Neural cell (in vitro differentiated cells): ENCODE data around the gene INHBC.

Source experiments
- RAD21 ChIP-seq: fragments of 450-650 bp; conservative IDR thresholded peaks from 2 replicates; pipeline ENCODE4 v1.6.1; 2014; ENCODE audit warnings: antibody characterized with exemption, mild to moderate bottlenecking, moderate library complexity
- TF ChIP-seq, protein P1 (sequence below): fragments of 450-650 bp; IDR thresholded peaks from 2 replicates; pipeline ENCODE4 v1.5.1; 2014; ENCODE audit warnings: antibody characterized with exemption, mild to moderate bottlenecking, moderate library complexity; ENCODE audit not compliant: poor library complexity, severe bottlenecking
- TF ChIP-seq, protein P2 (sequence below): IDR thresholded peaks from 2 replicates; pipeline ENCODE4 v1.6.1; 2012; ENCODE audit warnings: borderline replicate concordance

DNA sequence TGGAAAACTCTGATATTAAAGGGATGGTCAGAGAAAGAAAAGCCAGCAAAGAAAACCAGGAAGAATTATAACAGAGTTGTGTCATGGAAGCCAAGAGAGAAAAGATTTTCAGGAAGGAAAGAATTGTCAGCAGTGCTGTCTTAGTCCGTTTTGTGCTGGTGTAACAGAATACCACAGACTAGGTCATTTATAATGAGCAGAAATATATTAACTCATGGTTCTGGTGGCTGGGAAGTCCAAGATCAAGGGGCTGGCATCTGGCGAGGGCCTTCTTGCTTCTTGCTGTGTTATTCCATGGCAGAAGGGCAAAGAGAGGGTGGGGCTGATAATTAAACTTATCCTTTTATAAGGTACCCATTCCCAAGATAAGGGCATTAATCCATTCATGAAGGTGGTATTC lies 14.1 kb downstream of the INHBC start:
- no peak for TF ChIP-seq RAD21
- TF ChIP-seq, protein P1, sequence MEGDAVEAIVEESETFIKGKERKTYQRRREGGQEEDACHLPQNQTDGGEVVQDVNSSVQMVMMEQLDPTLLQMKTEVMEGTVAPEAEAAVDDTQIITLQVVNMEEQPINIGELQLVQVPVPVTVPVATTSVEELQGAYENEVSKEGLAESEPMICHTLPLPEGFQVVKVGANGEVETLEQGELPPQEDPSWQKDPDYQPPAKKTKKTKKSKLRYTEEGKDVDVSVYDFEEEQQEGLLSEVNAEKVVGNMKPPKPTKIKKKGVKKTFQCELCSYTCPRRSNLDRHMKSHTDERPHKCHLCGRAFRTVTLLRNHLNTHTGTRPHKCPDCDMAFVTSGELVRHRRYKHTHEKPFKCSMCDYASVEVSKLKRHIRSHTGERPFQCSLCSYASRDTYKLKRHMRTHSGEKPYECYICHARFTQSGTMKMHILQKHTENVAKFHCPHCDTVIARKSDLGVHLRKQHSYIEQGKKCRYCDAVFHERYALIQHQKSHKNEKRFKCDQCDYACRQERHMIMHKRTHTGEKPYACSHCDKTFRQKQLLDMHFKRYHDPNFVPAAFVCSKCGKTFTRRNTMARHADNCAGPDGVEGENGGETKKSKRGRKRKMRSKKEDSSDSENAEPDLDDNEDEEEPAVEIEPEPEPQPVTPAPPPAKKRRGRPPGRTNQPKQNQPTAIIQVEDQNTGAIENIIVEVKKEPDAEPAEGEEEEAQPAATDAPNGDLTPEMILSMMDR: no peak
- TF ChIP-seq, protein P2, sequence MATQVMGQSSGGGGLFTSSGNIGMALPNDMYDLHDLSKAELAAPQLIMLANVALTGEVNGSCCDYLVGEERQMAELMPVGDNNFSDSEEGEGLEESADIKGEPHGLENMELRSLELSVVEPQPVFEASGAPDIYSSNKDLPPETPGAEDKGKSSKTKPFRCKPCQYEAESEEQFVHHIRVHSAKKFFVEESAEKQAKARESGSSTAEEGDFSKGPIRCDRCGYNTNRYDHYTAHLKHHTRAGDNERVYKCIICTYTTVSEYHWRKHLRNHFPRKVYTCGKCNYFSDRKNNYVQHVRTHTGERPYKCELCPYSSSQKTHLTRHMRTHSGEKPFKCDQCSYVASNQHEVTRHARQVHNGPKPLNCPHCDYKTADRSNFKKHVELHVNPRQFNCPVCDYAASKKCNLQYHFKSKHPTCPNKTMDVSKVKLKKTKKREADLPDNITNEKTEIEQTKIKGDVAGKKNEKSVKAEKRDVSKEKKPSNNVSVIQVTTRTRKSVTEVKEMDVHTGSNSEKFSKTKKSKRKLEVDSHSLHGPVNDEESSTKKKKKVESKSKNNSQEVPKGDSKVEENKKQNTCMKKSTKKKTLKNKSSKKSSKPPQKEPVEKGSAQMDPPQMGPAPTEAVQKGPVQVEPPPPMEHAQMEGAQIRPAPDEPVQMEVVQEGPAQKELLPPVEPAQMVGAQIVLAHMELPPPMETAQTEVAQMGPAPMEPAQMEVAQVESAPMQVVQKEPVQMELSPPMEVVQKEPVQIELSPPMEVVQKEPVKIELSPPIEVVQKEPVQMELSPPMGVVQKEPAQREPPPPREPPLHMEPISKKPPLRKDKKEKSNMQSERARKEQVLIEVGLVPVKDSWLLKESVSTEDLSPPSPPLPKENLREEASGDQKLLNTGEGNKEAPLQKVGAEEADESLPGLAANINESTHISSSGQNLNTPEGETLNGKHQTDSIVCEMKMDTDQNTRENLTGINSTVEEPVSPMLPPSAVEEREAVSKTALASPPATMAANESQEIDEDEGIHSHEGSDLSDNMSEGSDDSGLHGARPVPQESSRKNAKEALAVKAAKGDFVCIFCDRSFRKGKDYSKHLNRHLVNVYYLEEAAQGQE: no peak
